ENCODE data around the gene SYCE3.
"Not testable (repeated sequence)": the region's sequence is repeated elsewhere in the genome, so short reads cannot be mapped to it uniquely, and the experiment has no call there.

The SYCE3 gene, protein sequence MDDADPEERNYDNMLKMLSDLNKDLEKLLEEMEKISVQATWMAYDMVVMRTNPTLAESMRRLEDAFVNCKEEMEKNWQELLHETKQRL

DNA sequence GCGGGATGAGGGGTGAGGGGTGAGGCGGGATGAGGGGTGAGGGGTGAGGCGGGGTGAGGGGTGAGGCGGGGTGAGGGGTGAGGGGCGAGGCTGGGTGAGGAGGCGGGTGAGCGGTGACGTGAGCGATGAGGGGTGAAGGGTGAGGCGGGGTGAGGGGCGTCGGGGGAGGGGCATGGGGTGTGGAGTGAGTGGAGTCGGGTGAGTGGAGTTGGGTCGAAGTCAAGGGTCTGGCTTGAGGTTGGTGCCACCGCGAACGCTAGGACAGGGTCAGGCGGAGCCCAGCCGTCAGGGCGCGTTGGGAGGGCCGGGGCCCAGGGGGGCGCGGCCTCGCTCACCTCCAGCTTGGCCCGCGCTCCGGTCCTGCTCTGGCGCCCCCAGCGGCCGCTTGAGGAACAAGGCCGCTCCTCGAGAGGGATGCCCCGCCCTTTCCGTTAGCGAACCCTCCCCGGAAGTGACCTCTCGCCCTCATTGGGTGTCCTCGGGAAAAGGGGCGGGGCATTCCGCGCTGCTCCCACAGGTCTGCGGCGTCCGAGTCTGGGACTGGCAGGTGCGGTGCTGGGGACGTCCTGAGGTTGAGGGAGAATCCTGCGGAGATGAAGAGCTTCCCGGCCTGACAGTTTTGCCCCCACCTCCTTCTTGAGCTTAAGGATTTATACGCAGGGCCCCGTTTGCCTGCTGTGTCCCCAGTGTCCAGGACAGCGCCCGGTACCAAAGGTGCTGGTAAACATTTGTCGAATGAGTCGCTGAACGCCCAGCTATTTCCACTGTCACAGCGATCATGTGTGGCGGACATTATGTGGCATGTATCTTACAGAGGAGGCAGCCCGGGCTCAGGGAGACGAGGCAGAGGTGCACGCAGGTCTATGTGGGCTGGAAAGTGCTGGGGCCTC is at the start of gene SYCE3:
SYCE3 (minus strand) TSS at position 397 of the 890 bp plus-strand sequence. CDS start 6,514 bp downstream, outside the sequence.
- DNase-seq (ENCODE audit: low read depth): peak; percentile 96

DNA sequence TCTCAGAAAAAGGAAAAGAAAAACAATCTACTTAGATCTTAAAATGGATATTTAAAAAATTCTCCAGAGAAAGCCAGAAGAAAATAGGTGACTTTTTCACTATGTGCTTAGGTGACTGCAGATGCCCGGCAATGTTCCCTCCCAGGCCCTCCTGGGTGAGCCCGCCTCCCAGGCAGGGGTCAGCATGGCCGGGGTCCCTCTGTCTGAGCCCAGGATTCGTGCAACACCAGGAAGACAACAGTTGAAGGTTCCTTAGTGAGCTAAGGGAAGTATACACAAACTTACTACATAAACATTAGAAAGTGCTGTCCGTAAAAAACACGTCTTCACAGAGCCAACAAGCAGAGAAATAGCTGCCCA is 49.4 kb upstream of the SYCE3 start:
- no peak for DNase-seq (ENCODE audit: low read depth)

DNA sequence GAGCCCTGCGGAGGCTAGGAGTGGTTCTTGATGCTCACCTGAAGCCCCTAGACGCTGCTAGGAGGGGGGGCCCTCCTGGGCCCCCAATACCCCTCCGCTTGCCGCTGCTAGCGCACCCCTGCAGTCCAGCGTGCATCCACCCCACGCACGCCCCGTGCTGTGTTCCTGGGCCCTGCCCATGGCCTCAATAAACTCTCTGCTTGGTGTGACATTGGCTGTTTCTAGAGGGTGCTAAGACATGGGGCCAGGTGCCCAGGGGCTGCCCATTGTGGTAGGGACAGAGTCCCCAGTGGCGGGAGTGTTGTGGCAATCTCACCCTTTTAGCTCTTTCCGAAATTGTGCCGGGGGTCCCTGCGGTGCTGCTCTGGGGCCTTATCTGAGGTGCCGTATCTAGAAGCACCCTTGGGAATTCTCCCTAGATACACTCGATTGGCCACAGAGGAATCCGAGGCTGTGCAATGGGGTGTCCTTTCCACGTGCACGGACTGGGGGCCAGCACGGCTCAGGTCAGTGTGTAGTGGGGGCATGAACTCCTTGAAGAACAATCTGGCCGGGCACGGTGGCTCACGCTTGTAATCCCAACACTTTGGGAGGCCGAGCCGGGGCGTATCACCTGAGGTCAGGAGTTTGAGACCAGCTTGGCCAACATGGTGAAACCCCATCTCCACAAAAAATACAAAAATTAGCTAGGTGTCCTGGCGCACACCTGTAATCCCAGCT is 48.8 kb upstream of the SYCE3 start:
- no peak for DNase-seq (ENCODE audit: low read depth)

DNA sequence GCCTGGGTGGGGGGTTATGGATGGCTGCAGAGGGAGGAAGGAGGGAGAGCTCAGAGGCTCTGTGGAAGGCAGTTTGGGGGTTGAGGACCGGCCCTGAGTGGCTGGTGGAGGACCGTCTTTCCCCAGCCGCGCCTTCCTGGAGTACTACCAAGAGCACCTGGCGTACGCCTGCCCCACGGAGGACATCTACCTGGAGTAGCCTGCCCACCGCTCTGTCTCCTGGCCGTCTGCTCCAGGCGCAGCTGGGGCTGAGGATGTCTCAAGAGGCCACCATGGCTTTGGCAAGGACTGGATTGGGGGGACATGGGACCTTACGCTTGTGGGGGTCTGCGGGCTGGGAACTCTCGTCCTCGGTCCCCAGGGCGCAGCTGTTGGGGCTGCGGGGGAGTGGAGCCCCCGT is 47.9 kb upstream of the SYCE3 start:
- no peak for DNase-seq (ENCODE audit: low read depth)

DNA sequence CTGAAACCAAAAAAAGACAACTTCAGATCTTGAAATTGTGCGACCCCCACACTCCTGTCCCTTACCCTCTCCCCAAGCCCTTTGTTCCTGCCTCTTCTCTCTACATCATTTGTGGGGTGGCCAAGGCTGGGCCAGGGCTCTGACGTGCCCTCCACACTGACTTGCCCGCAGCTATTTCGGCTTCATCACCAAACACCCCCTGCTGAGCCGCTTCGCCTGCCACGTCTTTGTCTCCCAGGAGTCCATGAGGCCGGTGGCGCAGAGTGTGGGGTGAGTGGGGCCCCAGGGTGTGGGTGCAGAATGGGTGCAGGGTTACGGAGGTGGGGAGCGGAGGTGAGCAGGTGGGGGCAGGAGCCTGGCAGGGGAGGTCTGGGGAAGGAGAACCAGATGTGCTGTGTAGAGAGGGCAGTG is 47.3 kb upstream of the SYCE3 start:
- no peak for DNase-seq (ENCODE audit: low read depth)

DNA sequence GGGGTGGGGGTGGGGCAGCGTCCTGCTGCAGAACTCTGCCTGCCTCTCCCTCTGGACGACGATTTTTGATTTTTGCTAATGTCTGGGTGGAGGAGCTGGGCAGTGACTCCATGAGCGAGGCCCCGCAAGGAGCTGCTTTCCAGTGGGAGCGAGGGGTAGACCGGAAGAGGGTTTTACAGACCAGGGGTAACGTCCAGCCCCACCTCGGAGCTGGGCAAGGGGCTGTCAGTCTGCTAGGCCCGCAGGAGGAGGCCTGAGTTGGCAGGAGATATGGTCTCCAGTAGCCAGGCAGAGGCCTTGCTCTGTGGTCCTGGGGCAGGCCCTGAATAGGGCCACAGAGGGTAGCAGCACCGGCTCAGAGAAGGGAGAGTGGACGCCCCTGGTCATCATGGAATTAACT is 46.9 kb upstream of the SYCE3 start:
- no peak for DNase-seq (ENCODE audit: low read depth)

DNA sequence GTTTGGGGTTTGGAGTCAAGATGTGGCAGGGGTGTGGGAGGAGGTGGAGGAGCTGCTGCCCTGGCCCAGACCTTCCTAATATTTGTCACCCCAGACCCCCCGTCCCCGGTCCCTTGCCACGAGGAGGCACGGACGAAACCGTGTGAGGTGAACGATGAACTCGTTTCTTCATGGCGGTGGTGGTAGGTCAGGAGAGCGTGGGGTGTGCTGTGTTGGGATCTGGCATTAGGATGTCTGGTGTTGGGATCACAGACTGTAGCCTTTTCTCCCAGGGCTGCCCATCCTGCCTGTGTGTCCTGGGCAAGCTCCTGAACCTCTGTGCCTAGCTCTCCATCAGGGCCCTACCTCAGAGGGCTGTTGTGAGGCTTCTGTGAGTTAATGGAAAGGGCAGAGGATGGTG is 46.3 kb upstream of the SYCE3 start:
- no peak for DNase-seq (ENCODE audit: low read depth)

DNA sequence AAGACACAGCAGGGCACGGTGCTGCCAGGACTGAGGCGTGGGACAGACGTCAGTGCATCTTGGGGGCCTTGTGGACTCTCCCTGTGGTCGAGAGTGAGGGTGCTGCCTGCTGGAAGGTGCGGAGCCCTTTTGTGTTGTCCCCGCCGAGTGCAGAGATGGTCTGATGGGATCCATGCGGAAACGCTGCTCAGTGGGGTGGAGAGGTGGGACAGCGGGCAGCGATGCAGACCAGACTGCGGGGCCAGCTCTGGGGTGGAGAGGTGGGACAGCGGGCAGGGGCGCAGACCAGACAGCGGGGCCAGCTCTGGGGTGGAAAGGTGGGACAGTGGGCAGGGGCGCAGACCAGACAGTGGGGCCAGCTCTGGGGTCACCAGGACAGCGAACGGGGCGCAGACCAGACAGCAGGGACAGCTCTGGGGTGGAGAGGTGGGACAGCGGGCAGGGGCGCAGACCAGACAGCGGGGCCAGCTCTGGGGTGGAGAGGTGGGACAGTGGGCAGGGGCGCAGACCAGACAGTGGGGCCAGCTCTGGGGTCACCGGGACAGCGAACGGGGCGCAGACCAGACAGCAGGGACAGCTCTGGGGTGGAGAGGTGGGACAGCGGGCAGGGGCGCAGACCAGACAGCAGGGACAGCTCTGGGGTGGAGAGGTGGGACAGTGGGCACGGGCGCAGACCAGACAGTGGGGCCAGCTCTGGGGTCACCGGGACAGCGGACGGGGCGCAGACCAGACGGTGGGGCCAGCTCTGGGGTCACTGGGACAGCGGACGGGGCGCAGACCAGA is 45.5 kb upstream of the SYCE3 start:
- not testable (repeated sequence) for DNase-seq (ENCODE audit: low read depth)

DNA sequence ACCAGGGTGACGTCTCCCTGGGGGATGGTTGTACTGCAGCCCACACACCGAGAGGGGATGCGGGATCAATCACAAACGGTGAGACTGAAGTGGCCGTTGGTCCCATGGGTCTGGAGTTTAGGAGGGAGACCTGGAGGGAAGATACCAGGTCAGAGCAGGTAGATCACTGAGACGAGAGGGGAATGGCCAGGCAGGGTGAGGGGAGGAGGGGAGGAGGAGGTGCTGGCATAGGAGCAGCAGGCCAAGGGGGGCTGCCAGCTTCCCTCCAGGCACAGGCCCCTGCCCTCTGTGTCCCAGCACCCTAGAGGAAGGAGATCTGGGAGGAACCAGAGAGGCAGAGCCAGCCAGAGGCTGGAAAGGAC is 44.9 kb upstream of the SYCE3 start:
- no peak for DNase-seq (ENCODE audit: low read depth)

DNA sequence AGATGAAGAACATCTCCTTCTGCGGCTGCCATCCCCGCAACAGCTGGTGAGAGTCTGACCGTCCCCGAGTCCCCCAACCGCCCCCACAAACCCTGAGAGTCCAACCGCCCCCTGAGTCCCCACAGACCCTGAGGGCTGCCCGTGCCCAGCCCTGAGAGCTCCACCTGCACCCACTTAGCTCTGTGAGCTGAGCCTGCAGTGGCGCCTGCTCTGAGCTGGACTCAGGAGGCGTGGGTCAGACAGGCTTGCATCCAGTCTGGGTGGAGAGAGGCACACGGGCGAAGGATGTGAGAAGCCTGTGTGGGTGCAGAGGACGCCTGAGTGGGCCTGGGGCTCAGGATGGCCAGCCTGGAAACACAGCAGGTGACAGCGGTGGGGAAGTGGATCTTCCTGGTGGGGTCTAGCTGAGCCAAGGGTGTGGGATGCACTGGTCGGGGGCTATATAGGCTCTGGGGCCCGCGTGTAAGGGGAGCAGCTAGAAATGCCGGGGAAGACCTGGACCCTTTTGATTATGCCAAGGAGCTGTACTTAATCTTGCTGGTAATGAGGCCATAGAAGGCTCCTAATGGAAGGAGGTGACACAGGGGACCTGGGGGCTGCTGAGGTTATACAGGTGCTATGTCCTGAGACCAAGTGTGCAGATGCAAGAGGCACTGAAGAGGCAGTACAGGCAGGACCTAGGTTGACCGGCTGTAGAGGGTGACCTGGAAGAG is 44.4 kb upstream of the SYCE3 start:
- DNase-seq (ENCODE audit: low read depth): no peak

DNA sequence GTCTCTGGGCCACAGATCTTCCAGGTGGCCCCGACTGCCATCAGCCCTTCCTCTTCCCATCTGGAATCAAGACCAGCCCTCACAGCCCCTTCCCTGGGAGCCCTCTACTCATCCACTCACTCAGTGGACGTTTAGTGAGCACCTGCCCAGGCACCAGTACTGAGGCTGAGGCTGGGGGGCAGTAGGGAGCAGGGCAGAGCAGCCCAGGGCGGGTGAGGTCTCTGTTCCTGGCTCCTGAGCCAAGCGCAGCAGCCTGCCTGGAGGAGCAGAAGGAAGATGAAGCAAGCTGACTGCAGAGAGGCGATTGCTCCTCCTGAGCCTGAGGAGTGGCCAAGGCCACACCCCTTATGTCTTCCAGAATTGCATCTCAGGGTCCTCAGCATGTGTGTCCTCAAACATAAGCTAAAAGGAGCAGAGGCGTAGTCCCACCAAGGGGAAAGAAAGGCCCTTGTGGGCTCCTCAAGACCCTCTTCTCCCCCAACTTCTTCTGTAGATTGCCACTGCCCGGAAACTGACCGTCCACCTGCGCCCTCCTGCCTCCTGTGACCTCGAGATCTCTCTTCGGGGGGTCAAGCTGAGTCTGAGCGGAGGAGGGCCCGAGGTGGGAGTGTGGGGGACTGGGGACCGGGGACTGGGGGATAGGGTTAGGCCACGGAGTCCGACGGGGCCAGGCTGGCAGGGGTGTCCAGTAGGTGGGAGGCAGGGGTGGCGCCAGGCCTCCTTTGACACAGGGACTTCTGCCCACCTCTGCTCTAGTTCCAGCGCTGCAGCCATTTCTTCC is 43.6 kb upstream of the SYCE3 start:
- no peak for DNase-seq (ENCODE audit: low read depth)

DNA sequence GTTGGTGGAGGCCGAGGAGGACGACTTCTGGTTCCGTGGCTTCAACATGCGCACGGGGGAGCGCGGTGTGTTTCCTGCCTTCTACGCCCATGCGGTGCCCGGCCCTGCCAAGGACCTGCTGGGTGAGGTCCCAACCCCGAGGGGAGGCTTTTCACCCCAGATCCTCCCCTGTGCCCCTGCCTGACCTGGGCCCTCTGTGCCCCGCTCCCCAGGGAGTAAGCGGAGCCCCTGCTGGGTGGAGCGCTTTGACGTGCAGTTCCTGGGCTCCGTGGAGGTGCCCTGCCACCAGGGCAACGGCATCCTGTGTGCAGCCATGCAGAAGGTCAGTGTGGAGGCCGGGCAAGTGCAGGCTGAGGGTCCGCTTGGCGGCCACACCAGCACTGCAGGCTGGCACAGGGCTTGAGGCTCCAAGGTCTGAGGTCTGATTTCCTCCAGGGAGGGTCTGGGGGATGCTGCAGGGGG is 42.9 kb upstream of the SYCE3 start:
- no peak for DNase-seq (ENCODE audit: low read depth)

DNA sequence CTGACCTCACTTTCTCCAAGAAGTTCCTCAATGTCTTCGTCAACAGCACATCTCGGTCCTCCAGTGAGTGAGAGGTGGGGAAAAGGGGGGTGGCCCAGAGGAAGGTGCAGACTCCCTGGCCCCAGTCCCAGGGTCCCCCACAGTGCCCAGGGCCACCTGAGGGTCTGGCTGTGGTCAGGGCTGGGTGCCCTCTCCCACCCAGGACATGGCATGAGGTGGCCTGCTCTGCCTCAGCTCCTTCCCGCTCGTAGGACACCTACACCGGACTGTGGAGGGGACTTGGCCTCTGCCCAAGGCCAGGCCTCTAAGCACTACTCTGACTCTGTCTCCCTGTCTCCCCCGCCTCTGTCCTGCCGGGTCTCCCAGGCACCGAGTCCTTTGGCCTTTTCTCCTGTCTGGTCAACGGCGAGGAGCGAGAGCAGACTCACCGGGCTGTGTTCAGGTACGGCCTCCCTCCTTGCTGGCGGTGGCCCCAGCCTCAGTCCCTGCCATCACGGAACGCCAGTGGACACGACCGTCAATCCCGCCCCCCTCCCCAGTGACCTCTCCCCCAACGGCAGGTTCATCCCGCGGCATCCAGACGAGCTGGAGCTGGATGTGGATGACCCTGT is 42.4 kb upstream of the SYCE3 start:
- DNase-seq (ENCODE audit: low read depth): no peak

DNA sequence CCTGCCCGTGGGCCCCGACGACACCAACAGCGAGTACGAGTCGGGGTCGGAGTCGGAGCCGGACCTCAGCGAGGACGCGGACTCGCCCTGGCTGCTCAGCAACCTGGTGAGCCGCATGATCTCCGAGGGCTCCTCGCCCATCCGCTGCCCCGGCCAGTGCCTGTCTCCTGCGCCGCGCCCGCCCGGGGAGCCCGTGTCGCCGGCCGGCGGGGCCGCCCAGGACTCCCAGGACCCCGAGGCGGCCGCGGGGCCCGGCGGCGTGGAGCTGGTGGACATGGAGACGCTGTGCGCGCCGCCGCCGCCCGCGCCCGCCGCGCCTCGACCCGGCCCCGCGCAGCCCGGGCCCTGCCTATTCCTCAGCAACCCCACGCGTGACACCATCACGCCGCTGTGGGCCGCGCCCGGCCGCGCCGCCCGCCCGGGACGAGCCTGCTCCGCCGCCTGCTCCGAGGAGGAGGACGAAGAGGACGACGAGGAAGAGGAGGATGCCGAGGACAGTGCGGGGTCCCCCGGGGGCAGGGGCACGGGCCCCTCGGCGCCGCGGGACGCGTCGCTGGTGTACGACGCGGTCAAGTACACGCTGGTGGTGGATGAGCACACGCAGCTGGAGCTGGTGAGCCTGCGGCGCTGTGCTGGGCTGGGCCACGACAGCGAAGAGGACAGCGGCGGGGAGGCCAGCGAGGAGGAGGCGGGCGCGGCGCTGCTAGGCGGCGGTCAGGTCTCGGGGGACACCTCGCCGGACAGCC is 41.7 kb upstream of the SYCE3 start:
- no peak for DNase-seq (ENCODE audit: low read depth)

DNA sequence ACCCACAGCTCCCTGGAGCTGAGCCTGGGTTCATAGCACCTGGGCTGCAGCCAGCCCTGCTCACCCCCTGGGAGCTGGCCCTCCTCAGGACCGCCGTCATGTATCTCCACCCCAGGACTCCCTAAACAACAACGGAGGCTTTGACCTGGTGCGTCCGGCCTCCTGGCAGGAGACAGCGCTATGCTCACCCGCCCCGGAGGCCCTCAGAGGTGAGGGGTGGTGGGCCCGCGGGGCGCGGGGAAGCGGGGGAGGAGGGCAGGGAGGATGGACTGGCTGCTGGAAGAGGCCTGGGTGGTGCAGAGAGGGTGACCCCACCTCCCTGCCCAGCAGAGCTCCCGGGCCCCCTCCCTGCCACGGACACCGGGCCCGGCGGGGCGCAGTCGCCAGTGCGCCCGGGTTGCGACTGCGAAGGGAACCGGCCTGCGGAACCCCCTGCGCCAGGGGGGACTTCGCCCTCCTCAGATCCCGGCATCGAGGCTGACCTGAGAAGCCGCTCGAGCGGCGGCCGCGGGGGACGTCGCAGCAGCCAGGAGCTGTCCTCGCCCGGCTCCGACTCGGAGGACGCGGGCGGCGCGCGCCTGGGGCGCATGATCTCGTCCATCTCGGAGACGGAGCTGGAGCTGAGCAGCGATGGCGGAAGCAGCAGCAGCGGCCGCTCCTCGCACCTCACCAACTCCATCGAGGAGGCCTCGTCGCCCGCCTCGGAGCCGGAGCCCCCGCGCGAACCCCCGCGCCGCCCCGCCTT is 41.0 kb upstream of the SYCE3 start:
- no peak for DNase-seq (ENCODE audit: low read depth)

DNA sequence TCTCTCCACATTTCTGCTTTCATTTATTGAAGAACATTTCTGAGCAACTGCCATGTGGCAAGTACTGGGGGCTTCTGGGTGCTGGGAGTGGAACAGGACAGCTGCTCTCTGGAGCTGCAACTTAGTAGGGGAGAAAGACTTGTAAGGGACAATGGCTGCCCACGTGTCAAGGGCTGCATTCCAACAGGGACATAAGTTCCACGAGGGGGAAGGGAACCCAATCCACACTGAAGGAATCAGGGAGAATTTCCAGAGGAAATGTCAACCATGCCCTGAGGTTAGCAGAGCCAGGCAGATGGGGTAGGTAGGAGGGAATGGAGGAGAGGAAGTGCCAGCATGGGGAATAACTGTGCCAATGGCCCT is 39.6 kb upstream of the SYCE3 start:
- no peak for DNase-seq (ENCODE audit: low read depth)

DNA sequence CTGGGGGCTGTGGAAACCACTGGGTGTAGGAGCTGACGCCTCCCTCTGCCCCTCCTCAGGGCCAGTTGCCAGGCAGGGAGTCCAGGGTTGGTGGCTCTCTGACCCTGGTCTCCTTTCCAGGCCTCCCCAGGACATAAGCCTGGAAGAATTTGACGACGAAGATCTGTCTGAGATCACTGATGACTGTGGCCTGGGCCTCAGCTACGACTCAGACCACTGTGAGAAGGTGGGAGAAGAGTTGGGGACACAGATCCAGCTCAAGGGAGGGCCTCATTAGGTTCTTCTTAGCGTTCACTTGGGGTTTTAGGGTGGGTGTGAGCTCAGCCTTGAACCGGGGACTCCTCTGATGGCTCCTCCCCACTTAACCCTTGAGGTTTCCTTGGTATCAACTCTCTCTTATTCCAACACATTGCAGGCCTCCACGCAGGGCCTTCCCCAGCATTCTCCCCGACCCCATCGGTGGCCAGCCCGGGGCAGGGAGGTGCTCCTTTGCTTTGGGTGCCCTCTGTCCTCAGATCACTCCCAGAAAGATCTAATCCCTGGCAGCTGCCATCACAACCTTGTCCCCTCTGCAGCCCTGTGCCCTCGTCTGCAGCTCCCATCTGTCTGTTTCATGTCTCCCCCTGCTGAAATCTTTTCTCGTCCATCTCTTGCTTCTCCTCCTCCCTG is 39.1 kb upstream of the SYCE3 start:
- DNase-seq (ENCODE audit: low read depth): no peak

DNA sequence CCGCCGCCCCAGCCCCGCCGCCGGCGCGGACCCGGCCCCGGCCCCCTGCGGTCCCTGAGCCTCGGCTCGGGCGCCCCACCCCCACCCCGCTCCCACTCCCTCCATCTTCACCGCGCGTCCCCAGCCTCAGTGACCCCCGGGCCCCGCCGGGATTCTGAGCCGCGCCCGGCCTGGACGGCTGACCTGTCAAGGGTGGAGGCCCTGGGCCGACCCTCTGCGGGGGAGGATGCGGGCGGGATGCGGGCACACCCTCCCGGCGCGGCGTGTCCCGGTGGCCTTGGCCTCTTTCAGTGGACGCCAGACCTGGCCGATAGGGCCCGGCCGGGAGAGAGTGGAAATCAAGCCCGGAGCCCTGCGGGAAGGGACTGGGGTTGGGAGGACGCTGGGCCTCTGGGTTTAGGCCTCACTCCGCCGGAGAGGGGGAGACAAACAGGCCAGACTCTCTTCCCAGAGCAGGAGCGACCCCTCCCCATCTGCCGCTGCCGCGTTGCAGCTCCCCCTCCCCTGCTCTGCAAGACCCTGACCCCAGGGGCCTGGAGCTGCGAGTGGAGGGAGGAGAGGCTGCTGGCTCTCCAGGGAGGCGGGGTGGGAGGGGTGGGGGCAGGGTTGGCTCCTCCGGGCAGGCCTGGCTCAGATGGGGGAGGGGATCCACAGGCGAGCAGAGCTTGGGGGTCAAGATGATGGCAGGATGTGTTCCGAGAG is 38.4 kb upstream of the SYCE3 start:
- no peak for DNase-seq (ENCODE audit: low read depth)
